ENCODE measurements around the gene MYO1G. TPM values are rescaled to one million over a fixed set of nuclear protein-coding genes. Genes with fewer than 3 reads are reported as not detected.

MYO1G gene
- total and polyA plus RNA-seq, 4 experiments from 2014 or later, result 92.9 to 168 (median 119) TPM

DNA sequence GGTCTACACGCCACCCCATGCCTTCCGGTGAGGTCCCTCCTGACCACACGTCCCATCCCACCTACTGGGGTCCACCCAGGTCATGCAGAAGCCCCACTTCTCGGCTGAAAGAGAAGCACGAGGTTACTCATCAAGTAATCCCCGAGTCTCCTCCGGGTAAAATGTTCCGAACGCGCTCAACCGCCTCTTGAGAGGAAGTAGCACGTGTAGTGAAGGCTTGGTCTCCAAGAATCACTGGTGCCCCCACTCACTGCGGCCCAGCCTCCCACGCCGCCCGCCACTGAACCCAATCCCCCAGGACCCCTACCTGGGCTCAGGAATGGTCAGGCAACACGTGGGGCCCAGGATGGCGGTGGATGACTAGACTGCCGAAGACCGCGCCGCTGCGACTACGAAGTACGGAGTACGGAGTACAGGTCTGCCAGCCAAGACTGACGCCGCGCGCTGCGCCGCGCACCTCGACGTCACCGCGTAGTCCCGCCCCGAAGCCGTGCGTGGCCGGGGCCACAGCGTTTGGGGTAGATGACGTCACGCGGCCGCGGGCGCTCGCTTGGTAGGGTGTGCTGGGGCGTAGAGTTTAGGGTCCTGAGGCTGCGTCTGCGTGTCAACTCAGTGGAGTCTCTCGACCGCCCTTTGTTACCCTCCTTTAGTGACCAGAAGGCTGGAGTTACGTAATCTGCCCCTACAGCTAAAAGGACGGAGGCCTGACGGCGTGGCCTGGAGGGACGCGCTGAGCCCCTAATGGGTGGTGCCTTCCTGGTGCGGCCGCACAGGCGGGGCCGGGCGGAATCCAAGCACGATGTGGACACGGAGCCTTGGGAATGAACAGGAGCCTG lies 7.6 kb upstream of the MYO1G start:
- Mint-ChIP-seq H3K4me1 (peaks cover 35 to 64% (median 48%) of the 10 kb centered on the region in 4 donors), H3K36me3 (peaks cover 38 to 49% of the 10 kb centered on the region in 2 donors), H3K27me3 (no peaks in the 10 kb centered on the region), H3K4me3 (peak overlapping the region; percentile 95 to 98 (median 96)), H3K27ac (peak overlapping the region; percentile 98 to 100 (median 99)), H3K9me3 (peaks cover 0 to 3% (median 0%) of the 10 kb centered on the region in 8 donors)
- intact Hi-C loops (cut with micrococcal nuclease), result loop anchor here (1.0 to 5.0 kb wide), 5 partner anchors 9 to 239 kb away; partner anchors contain the start of genes H2AZ2 and ZMIZ2
- ChIA-PET CTCF (ENCODE audit: partially characterized antibody) (interaction anchor here (0.6 to 1.4 kb wide), 5 partner anchors 10 to 149 kb away, joined by 3 to 10 read pairs (median 4); no protein-coding TSS in a partner anchor), POLR2A (ENCODE audit: partially characterized antibody) (interaction anchor here (1.1 to 21.9 kb wide), 4 partner anchors 10 to 124 kb away, joined by 6 to 551 read pairs (median 288); partner anchors contain the start of genes CCM2, MYO1G and TBRG4)
- peak; percentile 94 to 96 (median 95) for DNase-seq
- peak overlapping the region; percentile 98 for H3K27ac ChIP-seq (ENCODE audit: low read depth, low read length)
- no peaks in the 10 kb centered on the region for H3K9me3 ChIP-seq (ENCODE audit: control insufficient read depth in 1 of 2, low read length in 2 of 2)
- peaks cover 30% of the 10 kb centered on the region for H3K36me3 ChIP-seq (ENCODE audit: insufficient read depth, low read length)
- H3K27me3 ChIP-seq (ENCODE audit: insufficient read depth, low read length), result no peaks in the 10 kb centered on the region
- H3K4me1 ChIP-seq (ENCODE audit: insufficient read depth, low read length), result peaks cover 54% of the 10 kb centered on the region
- peak overlapping the region; percentile 76 to 82 for H3K4me3 ChIP-seq (ENCODE audit: low read length in 2 of 2)

DNA sequence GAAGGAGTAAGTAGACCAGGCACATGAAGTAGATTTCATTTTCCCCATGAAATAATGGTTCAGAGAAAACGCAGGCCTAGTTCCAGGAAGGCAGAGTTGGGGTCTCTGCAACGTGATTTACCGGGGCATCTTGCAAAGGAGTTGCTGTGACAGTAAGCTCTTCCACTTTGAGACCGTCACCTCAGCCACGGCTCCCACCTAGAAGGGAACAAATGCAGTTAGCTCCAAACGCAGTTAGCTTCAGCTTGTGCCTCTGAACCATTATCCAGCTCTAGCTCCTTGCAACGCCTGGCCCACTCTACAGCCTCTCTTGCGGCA lies 7.0 kb upstream of the MYO1G start:
- Mint-ChIP-seq H3K4me1 (peaks cover 40 to 70% (median 54%) of the 10 kb centered on the region in 4 donors), H3K36me3 (peaks cover 38 to 53% of the 10 kb centered on the region in 2 donors), H3K4me3 (peak overlapping the region; percentile 95 to 98 (median 96)), H3K27ac (peak overlapping the region; percentile 98 to 100 (median 99)), H3K27me3 (no peaks in the 10 kb centered on the region), H3K9me3 (peaks cover 0 to 3% (median 0%) of the 10 kb centered on the region in 8 donors)
- intact Hi-C loops (cut with micrococcal nuclease), result loop anchor here (1.0 to 5.0 kb wide), 5 partner anchors 9 to 239 kb away; partner anchors contain the start of genes H2AZ2 and ZMIZ2
- no peaks in the 10 kb centered on the region for H3K27me3 ChIP-seq (ENCODE audit: insufficient read depth, low read length)
- H3K4me1 ChIP-seq (ENCODE audit: insufficient read depth, low read length), result peaks cover 60% of the 10 kb centered on the region
- CTCF ChIA-PET (ENCODE audit: partially characterized antibody), result interaction anchor here (0.6 to 1.4 kb wide), 5 partner anchors 11 to 150 kb away, joined by 3 to 10 read pairs (median 4); no protein-coding TSS in a partner anchor
- peak overlapping the region; percentile 53 to 76 for H3K4me3 ChIP-seq (ENCODE audit: low read length in 2 of 2)
- DNase-seq, result no peak
- H3K9me3 ChIP-seq (ENCODE audit: control insufficient read depth in 1 of 2, low read length in 2 of 2), result no peaks in the 10 kb centered on the region
- H3K27ac ChIP-seq (ENCODE audit: low read depth, low read length), result peak overlapping the region; percentile 98
- POLR2A ChIA-PET (ENCODE audit: partially characterized antibody), result interaction anchor here (0.6 to 21.9 kb wide), 5 partner anchors 8 to 125 kb away, joined by 6 to 551 read pairs (median 96); partner anchors contain the start of genes CCM2, MYO1G and TBRG4
- H3K36me3 ChIP-seq (ENCODE audit: insufficient read depth, low read length), result peaks cover 30% of the 10 kb centered on the region

DNA sequence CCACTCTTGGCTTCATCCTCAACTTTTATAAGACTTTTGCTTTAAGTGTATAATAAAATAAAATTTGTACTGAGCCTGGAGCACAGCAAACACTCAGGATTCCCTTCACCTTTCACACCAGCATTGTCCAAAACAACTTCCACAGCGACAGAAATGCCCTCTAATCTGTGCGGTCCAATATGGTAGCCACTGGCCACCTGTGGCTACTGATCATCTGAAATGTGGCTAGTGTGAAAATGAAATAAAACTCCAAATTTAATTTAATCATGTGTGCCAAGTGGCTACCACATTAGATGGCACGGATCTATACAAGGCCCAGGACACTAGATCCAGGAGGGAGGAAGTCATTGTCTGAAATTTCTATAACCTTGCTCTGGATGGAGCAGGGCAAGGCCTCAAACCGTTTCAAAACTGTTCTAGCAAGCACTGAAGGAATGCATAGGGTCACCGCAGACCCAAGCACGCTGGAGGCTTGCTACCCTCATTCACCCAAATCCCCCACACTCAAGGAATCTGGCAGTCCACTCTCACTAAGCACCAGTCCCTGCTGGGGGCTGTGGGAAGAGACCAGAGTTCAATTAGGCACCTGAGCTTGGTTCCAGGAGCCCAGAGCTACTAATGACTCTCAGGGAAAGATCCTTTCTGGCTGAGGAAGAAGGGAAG lies 6.3 kb upstream of the MYO1G start:
- H3K4me3 Mint-ChIP-seq, result peak overlapping the region; percentile 95 to 98 (median 96)
- peaks cover 0 to 3% (median 0%) of the 10 kb centered on the region in 8 donors for H3K9me3 Mint-ChIP-seq
- Histone ChIP-seq H3K27me3 (ENCODE audit: insufficient read depth, low read length) (no peaks in the 10 kb centered on the region), H3K4me3 (ENCODE audit: low read length in 2 of 2) (peak overlapping the region; percentile 53 to 76), H3K4me1 (ENCODE audit: insufficient read depth, low read length) (peaks cover 67% of the 10 kb centered on the region), H3K9me3 (ENCODE audit: control insufficient read depth in 1 of 2, low read length in 2 of 2) (no peaks in the 10 kb centered on the region), H3K36me3 (ENCODE audit: insufficient read depth, low read length) (peaks cover 30% of the 10 kb centered on the region), H3K27ac (ENCODE audit: low read depth, low read length) (peak overlapping the region; percentile 98)
- ChIA-PET CTCF (ENCODE audit: partially characterized antibody) (interaction anchor here (0.6 to 3.9 kb wide), 6 partner anchors 11 to 150 kb away, joined by 3 to 21 read pairs (median 5); no protein-coding TSS in a partner anchor), POLR2A (ENCODE audit: partially characterized antibody) (interaction anchor here (0.6 to 21.9 kb wide), 6 partner anchors 8 to 126 kb away, joined by 6 to 551 read pairs (median 288); partner anchors contain the start of genes CCM2, MYO1G and TBRG4)
- intact Hi-C loops (cut with micrococcal nuclease), result loop anchor here (5.0 kb wide), 1 partner anchor 238 kb away; the partner anchor contains the start of gene ZMIZ2
- H3K27me3 Mint-ChIP-seq, result no peaks in the 10 kb centered on the region
- H3K27ac Mint-ChIP-seq, result peak overlapping the region; percentile 98 to 100 (median 99)
- DNase-seq, result peak in 1 of 5 donors; percentile 19
- peaks cover 45 to 76% (median 59%) of the 10 kb centered on the region in 4 donors for H3K4me1 Mint-ChIP-seq
- peaks cover 38 to 58% of the 10 kb centered on the region in 2 donors for H3K36me3 Mint-ChIP-seq

DNA sequence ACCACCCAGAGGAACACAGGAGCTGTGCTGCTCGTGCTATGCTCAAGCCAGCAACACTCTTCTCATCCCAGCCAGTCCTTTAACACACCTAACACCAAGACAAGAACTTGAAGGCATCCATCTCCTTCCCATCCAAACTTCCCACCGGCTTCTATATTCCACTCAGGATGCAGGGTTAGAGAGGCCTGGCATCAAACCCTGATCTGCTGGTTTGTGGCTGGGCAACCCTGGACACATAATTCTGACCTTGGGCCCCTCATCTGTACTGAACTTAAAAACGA lies 5.6 kb upstream of the MYO1G start:
- peaks cover 51 to 84% (median 67%) of the 10 kb centered on the region in 4 donors for H3K4me1 Mint-ChIP-seq
- intact Hi-C loops (cut with micrococcal nuclease), result no loop called here
- peak overlapping the region; percentile 53 to 98 (median 96) for H3K4me3 Mint-ChIP-seq
- CTCF ChIA-PET (ENCODE audit: partially characterized antibody), result interaction anchor here (3.9 kb wide), 1 partner anchor 11 kb away, joined by 21 read pairs; no protein-coding TSS in a partner anchor
- H3K9me3 ChIP-seq (ENCODE audit: control insufficient read depth in 1 of 2, low read length in 2 of 2), result no peaks in the 10 kb centered on the region
- H3K27me3 ChIP-seq (ENCODE audit: insufficient read depth, low read length), result no peaks in the 10 kb centered on the region
- H3K9me3 Mint-ChIP-seq, result peaks cover 0 to 3% (median 0%) of the 10 kb centered on the region in 8 donors
- H3K27me3 Mint-ChIP-seq, result no peaks in the 10 kb centered on the region
- POLR2A ChIA-PET (ENCODE audit: partially characterized antibody), result interaction anchor here (2.1 to 21.9 kb wide), 3 partner anchors 11 to 46 kb away, joined by 11 to 551 read pairs (median 479); partner anchors contain the start of gene CCM2
- peaks cover 30% of the 10 kb centered on the region for H3K36me3 ChIP-seq (ENCODE audit: insufficient read depth, low read length)
- peak overlapping the region; percentile 98 for H3K27ac ChIP-seq (ENCODE audit: low read depth, low read length)
- DNase-seq, result peak in 1 of 5 donors; percentile 21
- peaks cover 75% of the 10 kb centered on the region for H3K4me1 ChIP-seq (ENCODE audit: insufficient read depth, low read length)
- H3K27ac Mint-ChIP-seq, result peak overlapping the region; percentile 89 to 100 (median 99)
- peak overlapping the region in 1 of 2 donors; percentile 20 for H3K4me3 ChIP-seq (ENCODE audit: low read length in 2 of 2)
- peaks cover 38 to 58% of the 10 kb centered on the region in 2 donors for H3K36me3 Mint-ChIP-seq

DNA sequence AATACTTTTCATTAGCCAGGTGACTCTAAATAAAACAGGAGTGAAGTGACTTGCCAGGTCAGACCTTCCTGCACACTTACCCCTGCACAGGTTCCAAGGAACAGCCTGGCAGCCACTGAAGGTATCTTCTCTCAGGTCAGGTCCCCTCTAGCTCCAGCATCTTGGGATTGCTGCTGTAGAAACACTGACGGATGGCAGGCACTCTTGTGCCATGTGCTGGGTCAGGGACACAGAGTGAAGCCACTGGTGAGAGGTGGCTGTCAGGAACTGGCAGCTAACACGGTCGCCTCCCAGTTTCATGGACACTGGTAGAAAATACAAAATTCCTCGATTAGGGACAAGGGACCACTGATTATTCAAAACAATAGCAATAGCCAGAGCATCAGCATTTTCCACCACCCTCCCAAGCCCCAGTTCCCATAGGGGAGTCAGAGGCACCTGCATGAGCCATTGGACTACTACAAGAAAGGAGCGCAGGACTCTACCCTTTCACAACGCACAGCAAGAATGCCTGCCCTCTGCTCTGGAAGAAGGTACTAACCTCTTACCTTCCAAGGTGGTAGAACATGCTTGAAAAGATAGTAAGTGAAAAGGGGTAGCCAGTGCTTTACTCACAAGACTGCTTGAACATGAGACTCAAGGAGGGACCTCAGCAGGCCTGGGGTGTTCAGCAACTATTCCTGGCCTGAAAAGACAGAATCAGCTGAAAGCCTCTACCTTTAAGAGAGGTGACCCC lies 5.1 kb upstream of the MYO1G start:
- Histone ChIP-seq H3K27ac (ENCODE audit: low read depth, low read length) (peak overlapping the region; percentile 98), H3K27me3 (ENCODE audit: insufficient read depth, low read length) (no peaks in the 10 kb centered on the region), H3K4me1 (ENCODE audit: insufficient read depth, low read length) (peaks cover 78% of the 10 kb centered on the region), H3K4me3 (ENCODE audit: low read length in 2 of 2) (no peak overlapping the region), H3K36me3 (ENCODE audit: insufficient read depth, low read length) (peaks cover 30% of the 10 kb centered on the region), H3K9me3 (ENCODE audit: control insufficient read depth in 1 of 2, low read length in 2 of 2) (no peaks in the 10 kb centered on the region)
- CTCF ChIA-PET (ENCODE audit: partially characterized antibody), result interaction anchor here (1.2 to 3.9 kb wide), 3 partner anchors 11 to 69 kb away, joined by 3 to 21 read pairs (median 5); no protein-coding TSS in a partner anchor
- POLR2A ChIA-PET (ENCODE audit: partially characterized antibody), result interaction anchor here (1.3 to 21.9 kb wide), 4 partner anchors 10 to 136 kb away, joined by 3 to 551 read pairs (median 245); partner anchors contain the start of genes CCM2 and H2AZ2
- Mint-ChIP-seq H3K9me3 (peaks cover 0 to 3% (median 0%) of the 10 kb centered on the region in 8 donors), H3K36me3 (peaks cover 38 to 61% of the 10 kb centered on the region in 2 donors), H3K4me1 (peaks cover 53 to 89% (median 71%) of the 10 kb centered on the region in 4 donors), H3K27me3 (no peaks in the 10 kb centered on the region), H3K4me3 (peak overlapping the region; percentile 53 to 98 (median 96)), H3K27ac (peak overlapping the region; percentile 89 to 100 (median 99))
- peak in 1 of 5 donors; percentile 28 for DNase-seq
- intact Hi-C loops (cut with micrococcal nuclease), result no loop called here

DNA sequence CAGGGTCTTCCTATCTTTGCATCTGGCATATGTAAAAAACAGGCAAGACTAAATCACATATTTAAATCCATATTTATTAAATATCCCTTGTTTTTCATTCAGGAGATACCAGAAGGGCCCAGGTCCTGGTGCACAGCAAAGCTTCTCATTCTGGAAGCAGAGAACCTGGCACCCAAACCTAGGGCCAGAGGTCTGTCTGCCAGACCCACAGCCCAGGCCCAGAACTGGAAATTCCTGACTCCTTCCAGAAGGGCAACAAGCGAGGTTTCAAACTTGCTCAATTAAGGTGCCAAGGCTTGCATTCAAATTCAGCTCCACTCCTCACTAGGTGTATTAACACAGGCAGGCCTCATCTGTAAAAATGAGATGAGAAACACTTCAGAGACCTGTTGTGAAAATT lies 4.2 kb upstream of the MYO1G start:
- Histone ChIP-seq H3K36me3 (ENCODE audit: insufficient read depth, low read length) (peaks cover 30% of the 10 kb centered on the region), H3K27me3 (ENCODE audit: insufficient read depth, low read length) (no peaks in the 10 kb centered on the region), H3K9me3 (ENCODE audit: control insufficient read depth in 1 of 2, low read length in 2 of 2) (no peaks in the 10 kb centered on the region), H3K4me3 (ENCODE audit: low read length in 2 of 2) (no peak overlapping the region), H3K27ac (ENCODE audit: low read depth, low read length) (peak overlapping the region; percentile 98), H3K4me1 (ENCODE audit: insufficient read depth, low read length) (peaks cover 78% of the 10 kb centered on the region)
- CTCF ChIA-PET (ENCODE audit: partially characterized antibody), result interaction anchor here (0.6 to 3.9 kb wide), 6 partner anchors 10 to 70 kb away, joined by 3 to 21 read pairs (median 3); no protein-coding TSS in a partner anchor
- Mint-ChIP-seq H3K27me3 (no peaks in the 10 kb centered on the region), H3K36me3 (peaks cover 42 to 66% of the 10 kb centered on the region in 2 donors), H3K4me3 (peak overlapping the region in 6 of 8 donors; percentile 2 to 97 (median 39)), H3K4me1 (peaks cover 53 to 98% (median 73%) of the 10 kb centered on the region in 4 donors), H3K9me3 (peaks cover 0 to 3% (median 0%) of the 10 kb centered on the region in 8 donors), H3K27ac (peak overlapping the region; percentile 42 to 100 (median 98))
- POLR2A ChIA-PET (ENCODE audit: partially characterized antibody), result interaction anchor here (1.3 to 21.9 kb wide), 4 partner anchors 9 to 135 kb away, joined by 3 to 551 read pairs (median 245); partner anchors contain the start of genes CCM2 and H2AZ2
- intact Hi-C loops (cut with micrococcal nuclease), result no loop called here
- DNase-seq, result no peak
